Natural killer cell (primary cell): ENCODE results near the gene OBSCN. TPM values are rescaled to one million over a fixed set of nuclear protein-coding genes. Genes with fewer than 3 reads are reported as not detected.

Experiments
- ATAC-seq, 3 donors: fragments of 150-1000 bp in 2 of 3; fragments of 200-7000 bp in 1 of 3; cut with Tn5 transposase; 1 replicate in 1 of 3; 2 replicates in 2 of 3; pipeline ENCODE4 v1.10.0; 2021; ENCODE audit warnings: mild to moderate bottlenecking in 2 of 3, moderate library complexity in 2 of 3
- DNase-seq, 2 donors: peaks; one replicate each; pipeline versions ENCODE4 v3.0.0 to v3.0.0-alpha.2; 2013 to 2021; ENCODE audit warnings: mixed read lengths in 1 of 2
- H3K27ac ChIP-seq: one replicate; pipeline ENCODE4 v1.5.1; 2013; ENCODE audit warnings: mild to moderate bottlenecking, low read length
- H3K27me3 ChIP-seq: one replicate; pipeline ENCODE4 v1.6.1; 2013; ENCODE audit warnings: low read length; ENCODE audit not compliant: control insufficient read depth, insufficient read depth
- H3K36me3 ChIP-seq: one replicate; pipeline ENCODE4 v1.6.1; 2013; ENCODE audit warnings: low read length; ENCODE audit not compliant: control insufficient read depth, insufficient read depth
- H3K4me1 ChIP-seq: one replicate; pipeline ENCODE4 v1.6.1; 2013; ENCODE audit warnings: low read length; ENCODE audit not compliant: control insufficient read depth, insufficient read depth
- H3K4me3 ChIP-seq: one replicate; pipeline ENCODE4 v1.5.1; 2013; ENCODE audit warnings: low read length
- H3K9me3 ChIP-seq: one replicate; pipeline ENCODE4 v1.6.1; 2013; ENCODE audit warnings: low read length; ENCODE audit not compliant: control insufficient read depth, insufficient read depth
- H3K27ac Mint-ChIP-seq, 2 donors: one replicate each; pipeline ENCODE4 v1.8.0; 2022; ENCODE audit warnings: mild to moderate bottlenecking in 2 of 2, mixed read lengths in 2 of 2, moderate library complexity in 1 of 2
- H3K27me3 Mint-ChIP-seq, 2 donors: one replicate each; pipeline ENCODE4 v1.8.0; 2022; ENCODE audit warnings: low read depth in 2 of 2, mixed read lengths in 2 of 2
- H3K36me3 Mint-ChIP-seq: one replicate; pipeline ENCODE4 v1.8.0; 2022; ENCODE audit warnings: mixed read lengths
- H3K4me1 Mint-ChIP-seq, 2 donors: one replicate each; pipeline ENCODE4 v1.8.0; 2022; ENCODE audit warnings: mixed read lengths in 2 of 2
- H3K4me3 Mint-ChIP-seq: one replicate; pipeline ENCODE4 v1.8.0; 2022; ENCODE audit warnings: mild to moderate bottlenecking, moderate library complexity, mixed read lengths
- H3K9me3 Mint-ChIP-seq, 2 donors: one replicate each; pipeline ENCODE4 v1.8.0; 2022; ENCODE audit warnings: mixed read lengths in 2 of 2
- CTCF ChIP-seq: fragments of 200-600 bp; IDR thresholded peaks from one replicate; pipeline ENCODE4 v1.8.0; 2022; ENCODE audit warnings: antibody characterized with exemption
- WGBS: methylation state at CpG from one replicate; pipeline ENCODE4 v1.1.7; 2013; ENCODE audit warnings: missing lambda C conversion rate; ENCODE audit not compliant: insufficient coverage; 5-methylcytosine and 5-hydroxymethylcytosine counted together
- intact Hi-C: fragments of 100-400 bp; cut with micrococcal nuclease; formaldehyde crosslinking; loops from one replicate; pipeline ENCODE4 v1.14.2; 2022
- total RNA-seq, 4 donors: library from RNA; stranded (reverse); fragments of 120-200 nt in 1 of 4; gene quantifications; one replicate each; pipeline versions ENCODE4 v1.2.3 to v1.2.4, GENCODE V29; 2013 to 2022

Gene OBSCN
- total RNA-seq, 3 donors from 2014 or later (not counting 1 experiment from before 2014, with no cell fraction given) = 9.6 to 30.0 (median 14.3) TPM

GRCh38 chr1:228225165-228225710, 17.4 kb downstream of the OBSCN start:
- WGBS = 28% methylated on average over 2 of the region's 2 CpGs
- no peak for DNase-seq
- no peaks in the 10 kb centered on the region for H3K4me1 ChIP-seq
- H3K36me3 ChIP-seq = no peaks in the 10 kb centered on the region
- TF ChIP-seq CTCF = no peak
- Mint-ChIP-seq H3K27ac (no peak overlapping the region), H3K27me3 (no peaks in the 10 kb centered on the region), H3K4me3 (no peak overlapping the region), H3K9me3 (no peaks in the 10 kb centered on the region), H3K4me1 (no peaks in the 10 kb centered on the region), H3K36me3 (no peaks in the 10 kb centered on the region)
- intact Hi-C loops = no loop called here
- no peaks in the 10 kb centered on the region for H3K9me3 ChIP-seq
- no peak for ATAC-seq
- no peak overlapping the region for H3K27ac ChIP-seq
- no peak overlapping the region for H3K4me3 ChIP-seq
- H3K27me3 ChIP-seq = no peaks in the 10 kb centered on the region

- no peaks in the 10 kb centered on the region for H3K4me1 Mint-ChIP-seq
- no peak overlapping the region for H3K27ac Mint-ChIP-seq
- Histone ChIP-seq H3K36me3 (no peaks in the 10 kb centered on the region), H3K9me3 (no peaks in the 10 kb centered on the region), H3K27ac (no peak overlapping the region), H3K4me3 (no peak overlapping the region), H3K4me1 (no peaks in the 10 kb centered on the region), H3K27me3 (no peaks in the 10 kb centered on the region)
- no peaks in the 10 kb centered on the region for H3K27me3 Mint-ChIP-seq
- no peak overlapping the region for H3K4me3 Mint-ChIP-seq
- DNase-seq = no peak
- no peaks in the 10 kb centered on the region for H3K36me3 Mint-ChIP-seq
- ATAC-seq = no peak
- WGBS = 97% methylated on average over 2 of the region's 2 CpGs
- no peak for TF ChIP-seq CTCF
- no peaks in the 10 kb centered on the region for H3K9me3 Mint-ChIP-seq
- intact Hi-C loops = no loop called here
These were observed 17.9 kb downstream of the OBSCN start for GRCh38 chr1:228225740-228226139.

GRCh38 chr1:228226141-228226874, 18.5 kb downstream of the OBSCN start:
- H3K27me3 ChIP-seq = no peaks in the 10 kb centered on the region
- DNase-seq (no peak), ATAC-seq (no peak)
- no peak overlapping the region for H3K4me3 ChIP-seq
- no peaks in the 10 kb centered on the region for H3K9me3 ChIP-seq
- intact Hi-C loops = no loop called here
- Mint-ChIP-seq H3K4me3 (no peak overlapping the region), H3K9me3 (no peaks in the 10 kb centered on the region), H3K27me3 (no peaks in the 10 kb centered on the region), H3K36me3 (no peaks in the 10 kb centered on the region), H3K27ac (no peak overlapping the region), H3K4me1 (no peaks in the 10 kb centered on the region)
- 83% methylated on average over 7 of the region's 7 CpGs for WGBS
- no peaks in the 10 kb centered on the region for H3K4me1 ChIP-seq
- H3K27ac ChIP-seq = no peak overlapping the region
- H3K36me3 ChIP-seq = no peaks in the 10 kb centered on the region
- no peak for TF ChIP-seq CTCF
